ENCODE measurements around the gene ZNF532.

- TF ChIP-seq CTCF (IDR thresholded peaks at IDR 0.05) (no peak), POLR2A (IDR thresholded peaks at IDR 0.05) (no peak)
Measured at GRCh38 chr18:58882044-58882443, 17.4 kb downstream of the ZNF532 start.

Data from heart left ventricle (tissue), 13 donors.